ENCODE measurements around the gene NPLOC4.

NPLOC4 gene

GRCh38 chr17:81582749-81583148, 54.2 kb downstream of the NPLOC4 start:
- DNase-seq, result no peak

- no peak for DNase-seq
These were observed 54.6 kb downstream of the NPLOC4 start for GRCh38 chr17:81582341-81582740.

- no peak for DNase-seq
These were observed 55.2 kb downstream of the NPLOC4 start for GRCh38 chr17:81581758-81582157.

GRCh38 chr17:81580481-81580880, 56.4 kb downstream of the NPLOC4 start:
- no peak for DNase-seq

GRCh38 chr17:81579821-81580321, 57.0 kb downstream of the NPLOC4 start:
- no peak for DNase-seq

- no peak for DNase-seq
These were observed 57.6 kb downstream of the NPLOC4 start for GRCh38 chr17:81579298-81579697.

- DNase-seq, result no peak
These were observed 58.2 kb downstream of the NPLOC4 start for GRCh38 chr17:81578561-81579225.

GRCh38 chr17:81578038-81578441, 58.9 kb downstream of the NPLOC4 start:
- no peak for DNase-seq

- DNase-seq, result no peak
These were observed 59.5 kb downstream of the NPLOC4 start for GRCh38 chr17:81577278-81578000.

- DNase-seq, result no peak
These were observed 60.2 kb downstream of the NPLOC4 start for GRCh38 chr17:81576621-81577277.

- no peak for DNase-seq
These were observed 61.1 kb downstream of the NPLOC4 start for GRCh38 chr17:81575836-81576235.

- no peak for DNase-seq
These were observed 62.3 kb downstream of the NPLOC4 start for GRCh38 chr17:81574643-81574956.

- no peak for DNase-seq
These were observed 62.9 kb downstream of the NPLOC4 start for GRCh38 chr17:81573794-81574642.

- no peak for DNase-seq
These were observed 64.2 kb downstream of the NPLOC4 start for GRCh38 chr17:81572563-81573168.

- DNase-seq, result no peak
These were observed 65.9 kb downstream of the NPLOC4 start for GRCh38 chr17:81570964-81571363.

- no peak for DNase-seq
These were observed 66.9 kb downstream of the NPLOC4 start for GRCh38 chr17:81569986-81570514.

- no peak for DNase-seq
These were observed 68.5 kb downstream of the NPLOC4 start for GRCh38 chr17:81568416-81568815.

- no peak for DNase-seq
These were observed 69.7 kb downstream of the NPLOC4 start for GRCh38 chr17:81567191-81567590.

GRCh38 chr17:81566461-81567126, 70.3 kb downstream of the NPLOC4 start:
- no peak for DNase-seq

- DNase-seq, result no peak
These were observed 71.7 kb downstream of the NPLOC4 start for GRCh38 chr17:81565231-81565630.

- no peak for DNase-seq
These were observed 72.1 kb downstream of the NPLOC4 start for GRCh38 chr17:81564778-81565177.

Data from NK-92 treated with Interleukin-12 subunit alpha and Interleukin-12 subunit beta, amount 100 ng/mL, for 24 hours (cell line).